Liver (tissue), 9 donors: Measurements from ENCODE around the gene RCE1. TPM values are rescaled to one million over a fixed set of nuclear protein-coding genes. Genes with fewer than 3 reads are reported as not detected.

ENCODE experiments used
- DNase-seq: peaks from one replicate; pipeline ENCODE4 v3.0.0-alpha.2; 2017; ENCODE audit warnings: low spot score
- H3K27ac ChIP-seq, 2 donors: one replicate each; pipeline ENCODE4 v1.7.0; 2013; ENCODE audit warnings: inconsistent platforms in 2 of 2, low read length in 2 of 2, control low read depth in 1 of 2, low read depth in 1 of 2, mild to moderate bottlenecking in 1 of 2
- H3K27me3 ChIP-seq, 4 donors: one replicate each; pipeline versions ENCODE4 v1.6.1 to v1.7.0; 2013; ENCODE audit warnings: low read length in 3 of 4, inconsistent platforms in 1 of 4, mild to moderate bottlenecking in 1 of 4, moderate library complexity in 1 of 4; ENCODE audit not compliant: control insufficient read depth in 4 of 4, insufficient read depth in 4 of 4
- H3K36me3 ChIP-seq, 4 donors: one replicate each; pipeline versions ENCODE4 v1.6.1 to v1.7.0; 2013; ENCODE audit warnings: low read length in 3 of 4, mild to moderate bottlenecking in 3 of 4, low read depth in 1 of 4, moderate library complexity in 1 of 4; ENCODE audit not compliant: control insufficient read depth in 4 of 4, insufficient read depth in 3 of 4
- H3K4me1 ChIP-seq, 4 donors: one replicate each; pipeline versions ENCODE4 v1.6.1 to v1.7.0; 2013; ENCODE audit warnings: low read length in 3 of 4, mild to moderate bottlenecking in 3 of 4, moderate library complexity in 1 of 4; ENCODE audit not compliant: control insufficient read depth in 4 of 4, insufficient read depth in 4 of 4
- H3K4me3 ChIP-seq, 3 donors: one replicate each; pipeline versions ENCODE4 v1.6.1 to v1.7.0; 2013; ENCODE audit warnings: low read length in 3 of 3, control low read depth in 1 of 3, low read depth in 1 of 3, mild to moderate bottlenecking in 1 of 3
- H3K9ac ChIP-seq, 2 donors: one replicate each; pipeline ENCODE4 v1.7.0; 2013; ENCODE audit warnings: low read length in 2 of 2, mild to moderate bottlenecking in 2 of 2, moderate library complexity in 2 of 2, control low read depth in 1 of 2, low read depth in 1 of 2
- H3K9me3 ChIP-seq, 4 donors: one replicate each; pipeline versions ENCODE4 v1.6.1 to v1.7.0; 2013; ENCODE audit warnings: low read length in 3 of 4; ENCODE audit not compliant: control insufficient read depth in 4 of 4
- ATF3 ChIP-seq: IDR thresholded peaks from 2 replicates; pipeline ENCODE4 v1.6.1; 2016; ENCODE audit warnings: antibody characterized with exemption
- CTCF ChIP-seq: fragments of 150-350 bp; IDR thresholded peaks from 2 replicates; pipeline ENCODE4 v1.5.1; 2017; ENCODE audit warnings: improper control_type of control experiment, low read depth, low read length; ENCODE audit not compliant: missing input control
- EGR1 ChIP-seq, 2 donors: IDR thresholded peaks; 2 replicates each; pipeline ENCODE4 v1.6.1; 2016 to 2018; ENCODE audit warnings: antibody characterized with exemption in 2 of 2, low read depth in 2 of 2
- FOXA1 ChIP-seq: IDR thresholded peaks from 2 replicates; pipeline ENCODE4 v1.6.1; 2016; ENCODE audit warnings: antibody characterized with exemption
- FOXA2 ChIP-seq: IDR thresholded peaks from 2 replicates; pipeline ENCODE4 v1.6.1; 2016; ENCODE audit warnings: antibody characterized with exemption
- GABPA ChIP-seq, 2 donors: IDR thresholded peaks in 1 of 2; conservative IDR thresholded peaks in 1 of 2; 2 replicates each; pipeline ENCODE4 v1.6.1; 2016; ENCODE audit warnings: antibody characterized with exemption in 2 of 2, mild to moderate bottlenecking in 1 of 2, moderate library complexity in 1 of 2
- HNF4A ChIP-seq, 2 donors: conservative IDR thresholded peaks; 2 replicates each; pipeline ENCODE4 v1.6.1; 2016; ENCODE audit warnings: antibody characterized with exemption in 2 of 2, mild to moderate bottlenecking in 2 of 2
- HNF4G ChIP-seq: IDR thresholded peaks from 2 replicates; pipeline ENCODE4 v1.6.1; 2016; ENCODE audit warnings: antibody characterized with exemption
- RXRA ChIP-seq, 2 donors: IDR thresholded peaks; 2 replicates each; pipeline ENCODE4 v1.6.1; 2017 to 2018; ENCODE audit warnings: antibody characterized with exemption in 2 of 2, mild to moderate bottlenecking in 1 of 2
- TAF1 ChIP-seq: conservative IDR thresholded peaks from 2 replicates; pipeline ENCODE4 v1.6.1; 2016; ENCODE audit warnings: antibody characterized with exemption, mild to moderate bottlenecking
- WGBS: extraction: QIAGEN DNeasy Blood & Tissue Kit; methylation state at CpG from one replicate; pipeline ENCODE4 v1.1.7; 2013; 5-methylcytosine and 5-hydroxymethylcytosine counted together
- polyA plus RNA-seq, 2 donors: library from polyadenylated mRNA; stranded (reverse) in 1 of 2; unstranded in 1 of 2; fragments of 200-250 nt in 1 of 2; fragments of >200 nt in 1 of 2; fragmentation: Nextera tagmentation in 1 of 2; extraction: Ambion mirVana in 1 of 2; gene quantifications; one replicate each; pipeline versions ENCODE4 v1.2.1 to v1.2.3, GENCODE V29; 2013 to 2015
- total RNA-seq, 2 donors: library from RNA; depleted of rRNA; stranded (reverse); fragments of >200 nt; gene quantifications; one replicate each; pipeline ENCODE4 v1.2.3, GENCODE V29; 2014
- TF ChIP-seq, protein P1 (sequence below): IDR thresholded peaks from 2 replicates; pipeline ENCODE4 v1.6.1; 2016; ENCODE audit warnings: antibody characterized with exemption
- donor health status: healthy.
- donor health status: healthy.
- donor health status: healthy.
- donor health status: healthy.
- donor health status: healthy.

RCE1 gene
- total and polyA plus RNA-seq, 4 donors = 2.9 to 7.7 (median 3.2) TPM

GRCh38 chr11:66800720-66801428 is 42.4 kb upstream of the RCE1 start (continued):
- TF ChIP-seq RXRA (IDR thresholded peaks at IDR 0.05) (no peak), EGR1 (IDR thresholded peaks at IDR 0.05; ENCODE audit: low read depth in 2 of 2) (no peak), GABPA (IDR thresholded peaks at IDR 0.05 in 1 of 2, conservative IDR thresholded peaks at IDR 0.05 in 1 of 2) (no peak), FOXA2 (no peak)
- TF ChIP-seq, protein P1, sequence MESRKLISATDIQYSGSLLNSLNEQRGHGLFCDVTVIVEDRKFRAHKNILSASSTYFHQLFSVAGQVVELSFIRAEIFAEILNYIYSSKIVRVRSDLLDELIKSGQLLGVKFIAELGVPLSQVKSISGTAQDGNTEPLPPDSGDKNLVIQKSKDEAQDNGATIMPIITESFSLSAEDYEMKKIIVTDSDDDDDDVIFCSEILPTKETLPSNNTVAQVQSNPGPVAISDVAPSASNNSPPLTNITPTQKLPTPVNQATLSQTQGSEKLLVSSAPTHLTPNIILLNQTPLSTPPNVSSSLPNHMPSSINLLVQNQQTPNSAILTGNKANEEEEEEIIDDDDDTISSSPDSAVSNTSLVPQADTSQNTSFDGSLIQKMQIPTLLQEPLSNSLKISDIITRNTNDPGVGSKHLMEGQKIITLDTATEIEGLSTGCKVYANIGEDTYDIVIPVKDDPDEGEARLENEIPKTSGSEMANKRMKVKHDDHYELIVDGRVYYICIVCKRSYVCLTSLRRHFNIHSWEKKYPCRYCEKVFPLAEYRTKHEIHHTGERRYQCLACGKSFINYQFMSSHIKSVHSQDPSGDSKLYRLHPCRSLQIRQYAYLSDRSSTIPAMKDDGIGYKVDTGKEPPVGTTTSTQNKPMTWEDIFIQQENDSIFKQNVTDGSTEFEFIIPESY = no peak

- Histone ChIP-seq H3K27me3 (no peaks in the 10 kb centered on the region), H3K9me3 (no peaks in the 10 kb centered on the region), H3K36me3 (no peaks in the 10 kb centered on the region), H3K9ac (no peak overlapping the region), H3K27ac (no peak overlapping the region), H3K4me1 (no peaks in the 10 kb centered on the region), H3K4me3 (no peak overlapping the region)
- TF ChIP-seq FOXA1 = no peak
- TF ChIP-seq ATF3 = no peak
- TF ChIP-seq TAF1 = no peak
- TF ChIP-seq RXRA (IDR thresholded peaks at IDR 0.05) = no peak
- no peak for TF ChIP-seq HNF4A (conservative IDR thresholded peaks at IDR 0.05)
- WGBS = 96% methylated on average over 3 of the region's 3 CpGs
- DNase-seq = no peak
These were observed 33.6 kb upstream of the RCE1 start for GRCh38 chr11:66809592-66809991.

GRCh38 chr11:66810576-66811185 is 32.6 kb upstream of the RCE1 start:
- no peak overlapping the region for H3K9ac ChIP-seq
- no peak for DNase-seq

More at GRCh38 chr11:66810576-66811185, 32.6 kb upstream of the RCE1 start:
- 93% methylated on average over 1 of the region's 1 CpG for WGBS
- TF ChIP-seq FOXA2 = no peak
- no peak for TF ChIP-seq RXRA (IDR thresholded peaks at IDR 0.05)
- TF ChIP-seq HNF4G = no peak
- TF ChIP-seq CTCF = no peak
- no peak for TF ChIP-seq TAF1
- no peak for TF ChIP-seq GABPA (IDR thresholded peaks at IDR 0.05 in 1 of 2, conservative IDR thresholded peaks at IDR 0.05 in 1 of 2)
- no peak for TF ChIP-seq ATF3
- TF ChIP-seq FOXA1 = no peak
- no peaks in the 10 kb centered on the region for H3K27me3 ChIP-seq
- no peak overlapping the region for H3K4me3 ChIP-seq
- H3K36me3 ChIP-seq = no peaks in the 10 kb centered on the region
- no peaks in the 10 kb centered on the region for H3K4me1 ChIP-seq
- no peaks in the 10 kb centered on the region for H3K9me3 ChIP-seq
- no peak overlapping the region for H3K27ac ChIP-seq
